GM18909 (cell line): Measurements from ENCODE around the gene TMEM229B.
"Not testable (repeated sequence)": the region's sequence is repeated elsewhere in the genome, so short reads cannot be mapped to it uniquely, and the experiment has no call there.

Experiments used
- ATAC-seq: cut with Tn5 transposase; IDR thresholded peaks from one replicate; pipeline ENCODE4 v1.9.1; 2021; ENCODE audit warnings: mild to moderate bottlenecking; ENCODE audit not compliant: unreplicated experiment, poor library complexity

Gene TMEM229B

GRCh38 chr14:67461341-67461985 is 27.1 kb downstream of the TMEM229B start:
- ATAC-seq: no peak

GRCh38 chr14:67459336-67459735 is 29.2 kb downstream of the TMEM229B start:
- ATAC-seq: no peak

GRCh38 chr14:67457782-67458181 is 30.7 kb downstream of the TMEM229B start:
- ATAC-seq: no peak

- ATAC-seq: no peak
These were observed 31.8 kb downstream of the TMEM229B start for GRCh38 chr14:67456732-67457131.

GRCh38 chr14:67453575-67454300 is 34.8 kb downstream of the TMEM229B start:
- no peak for ATAC-seq

GRCh38 chr14:67451667-67452066 is 36.9 kb downstream of the TMEM229B start:
- ATAC-seq: not testable (repeated sequence)

GRCh38 chr14:67449096-67449495 is 39.4 kb downstream of the TMEM229B start:
- ATAC-seq: no peak

- no peak for ATAC-seq
These were observed 41.5 kb downstream of the TMEM229B start for GRCh38 chr14:67447033-67447381.

- no peak for ATAC-seq
These were observed 42.0 kb downstream of the TMEM229B start for GRCh38 chr14:67446371-67447032.

- ATAC-seq: no peak
These were observed 44.1 kb downstream of the TMEM229B start for GRCh38 chr14:67444395-67444794.

- ATAC-seq: no peak
These were observed 46.2 kb downstream of the TMEM229B start for GRCh38 chr14:67442139-67442906.

GRCh38 chr14:67441672-67442071 is 46.8 kb downstream of the TMEM229B start:
- no peak for ATAC-seq

GRCh38 chr14:67441256-67441655 is 47.3 kb downstream of the TMEM229B start:
- ATAC-seq: no peak

GRCh38 chr14:67440513-67440912 is 48.0 kb downstream of the TMEM229B start:
- ATAC-seq: no peak

- no peak for ATAC-seq
These were observed 49.6 kb downstream of the TMEM229B start for GRCh38 chr14:67438969-67439368.

- ATAC-seq: no peak
These were observed 52.3 kb downstream of the TMEM229B start for GRCh38 chr14:67436006-67436866.

- ATAC-seq: no peak
These were observed 52.9 kb downstream of the TMEM229B start for GRCh38 chr14:67435603-67436002.

GRCh38 chr14:67432050-67432564 is 56.4 kb downstream of the TMEM229B start:
- ATAC-seq: no peak

GRCh38 chr14:67429510-67430205 is 58.9 kb downstream of the TMEM229B start:
- no peak for ATAC-seq
